ENCODE measurements around the gene FBXO17. TPM values are rescaled to one million over a fixed set of nuclear protein-coding genes. Genes with fewer than 3 reads are reported as not detected.

Gene FBXO17
- total RNA-seq, 2 experiments from 2014 or later, result not detected

DNA sequence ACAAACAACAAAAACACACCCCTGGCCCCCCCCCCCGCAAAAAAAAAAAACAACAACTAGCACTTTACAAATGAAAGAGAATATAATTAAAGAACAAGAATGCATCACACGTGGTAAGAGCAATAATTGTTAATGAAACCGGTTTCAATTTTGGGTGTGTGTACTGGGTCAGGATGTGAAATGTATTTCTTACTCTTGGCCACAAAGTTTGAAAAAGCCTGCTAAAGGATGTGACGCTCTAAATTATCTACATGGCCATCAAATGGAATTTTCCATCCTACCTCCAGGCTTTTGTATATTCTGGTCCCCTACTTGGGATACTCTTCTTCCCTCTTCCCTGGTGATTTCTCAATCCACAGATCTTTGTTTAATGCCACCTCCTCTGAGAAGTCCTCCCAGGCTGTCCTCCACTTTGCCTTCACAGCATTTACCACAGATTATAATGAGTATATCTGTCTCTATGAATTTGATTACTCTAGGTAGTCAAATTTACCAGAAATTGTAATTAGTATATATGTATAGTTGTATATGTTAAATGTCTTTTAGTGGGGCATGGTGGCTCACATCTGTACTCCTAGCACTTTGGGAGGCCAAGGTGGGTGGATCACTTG is 47.0 kb downstream of the FBXO17 start:
- Histone ChIP-seq H3K9me3 (ENCODE audit: control insufficient read depth in 1 of 2, insufficient read depth in 1 of 2, low read length in 2 of 2) (no peaks in the 10 kb centered on the region), H3K27ac (ENCODE audit: low read depth in 1 of 2, low read length in 2 of 2) (peak overlapping the region in 1 of 2 donors; percentile 34), H3K27me3 (ENCODE audit: control insufficient read depth in 1 of 2, insufficient read depth in 2 of 2, low read length in 2 of 2) (no peaks in the 10 kb centered on the region), H3K4me3 (ENCODE audit: low read length) (no peak overlapping the region), H3K36me3 (ENCODE audit: insufficient read depth, low read length) (peaks cover 25% of the 10 kb centered on the region), H3K4me1 (ENCODE audit: insufficient read depth, low read length) (peaks cover 49% of the 10 kb centered on the region)
- Mint-ChIP-seq H3K36me3 (ENCODE audit: low read depth) (peaks cover 43% of the 10 kb centered on the region), H3K27ac (peak overlapping the region; percentile 100), H3K4me1 (ENCODE audit: low read depth) (peaks cover 39% of the 10 kb centered on the region), H3K27me3 (no peaks in the 10 kb centered on the region), H3K4me3 (peak overlapping the region; percentile 38), H3K9me3 (no peaks in the 10 kb centered on the region)
- ChIA-PET POLR2A (interaction anchor here (0.6 kb wide), 1 partner anchor 79 kb away, joined by 3 read pairs; the partner anchor contains the start of gene HNRNPL), CTCF (interaction anchor here (2.9 to 3.0 kb wide), 2 partner anchors 28 to 525 kb away, joined by 23 to 46 read pairs; partner anchors contain the start of genes FAM98C, NFKBIB and SIRT2)
- ATAC-seq (ENCODE audit: poor library complexity) (no peak), DNase-seq (peak in 1 of 14 experiments; percentile 76)
- TF ChIP-seq, protein P1, sequence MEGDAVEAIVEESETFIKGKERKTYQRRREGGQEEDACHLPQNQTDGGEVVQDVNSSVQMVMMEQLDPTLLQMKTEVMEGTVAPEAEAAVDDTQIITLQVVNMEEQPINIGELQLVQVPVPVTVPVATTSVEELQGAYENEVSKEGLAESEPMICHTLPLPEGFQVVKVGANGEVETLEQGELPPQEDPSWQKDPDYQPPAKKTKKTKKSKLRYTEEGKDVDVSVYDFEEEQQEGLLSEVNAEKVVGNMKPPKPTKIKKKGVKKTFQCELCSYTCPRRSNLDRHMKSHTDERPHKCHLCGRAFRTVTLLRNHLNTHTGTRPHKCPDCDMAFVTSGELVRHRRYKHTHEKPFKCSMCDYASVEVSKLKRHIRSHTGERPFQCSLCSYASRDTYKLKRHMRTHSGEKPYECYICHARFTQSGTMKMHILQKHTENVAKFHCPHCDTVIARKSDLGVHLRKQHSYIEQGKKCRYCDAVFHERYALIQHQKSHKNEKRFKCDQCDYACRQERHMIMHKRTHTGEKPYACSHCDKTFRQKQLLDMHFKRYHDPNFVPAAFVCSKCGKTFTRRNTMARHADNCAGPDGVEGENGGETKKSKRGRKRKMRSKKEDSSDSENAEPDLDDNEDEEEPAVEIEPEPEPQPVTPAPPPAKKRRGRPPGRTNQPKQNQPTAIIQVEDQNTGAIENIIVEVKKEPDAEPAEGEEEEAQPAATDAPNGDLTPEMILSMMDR (IDR thresholded peaks at IDR 0.05), result no peak
- intact Hi-C loops (cut with DNase I, micrococcal nuclease), result no loop called here

DNA sequence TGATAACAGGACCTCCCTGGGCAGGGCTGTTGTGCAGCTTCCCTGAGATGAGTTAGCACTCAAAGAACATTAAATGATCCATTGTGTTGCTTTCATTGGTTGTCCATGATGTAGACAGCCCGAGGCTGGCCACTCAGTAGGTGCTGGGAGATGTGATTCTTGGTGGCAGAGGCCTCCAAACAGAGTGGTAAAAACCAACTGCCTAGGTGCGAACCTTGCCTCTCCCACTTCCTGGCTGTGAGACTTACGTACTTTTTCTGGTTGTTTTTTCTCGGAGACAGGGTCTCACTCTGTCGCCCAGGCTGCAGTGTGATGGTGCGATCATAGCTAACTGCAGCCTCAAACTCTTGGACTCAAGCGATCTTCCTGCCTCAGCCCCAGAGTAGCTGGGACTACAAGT is 51.2 kb downstream of the FBXO17 start:
- H3K4me1 ChIP-seq (ENCODE audit: insufficient read depth, low read length), result peaks cover 19% of the 10 kb centered on the region
- peaks cover 22% of the 10 kb centered on the region for H3K36me3 ChIP-seq (ENCODE audit: insufficient read depth, low read length)
- no peak overlapping the region for H3K4me3 ChIP-seq (ENCODE audit: low read length)
- POLR2A ChIA-PET, result interaction anchor here (0.9 kb wide), 1 partner anchor 9 kb away, joined by 3 read pairs; no protein-coding TSS in a partner anchor
- H3K27ac ChIP-seq (ENCODE audit: low read depth in 1 of 2, low read length in 2 of 2), result no peak overlapping the region
- Mint-ChIP-seq H3K27ac (no peak overlapping the region), H3K27me3 (no peaks in the 10 kb centered on the region), H3K9me3 (no peaks in the 10 kb centered on the region), H3K36me3 (ENCODE audit: low read depth) (peaks cover 33% of the 10 kb centered on the region), H3K4me3 (no peak overlapping the region), H3K4me1 (ENCODE audit: low read depth) (peaks cover 10% of the 10 kb centered on the region)
- no peak for ATAC-seq (ENCODE audit: poor library complexity)
- H3K27me3 ChIP-seq (ENCODE audit: control insufficient read depth in 1 of 2, insufficient read depth in 2 of 2, low read length in 2 of 2), result no peaks in the 10 kb centered on the region
- DNase-seq, result peak in 2 of 14 experiments; percentile 45 to 75
- no peaks in the 10 kb centered on the region for H3K9me3 ChIP-seq (ENCODE audit: control insufficient read depth in 1 of 2, insufficient read depth in 1 of 2, low read length in 2 of 2)
- TF ChIP-seq, protein P1 (IDR thresholded peaks at IDR 0.05), result no peak
- intact Hi-C loops (cut with DNase I, micrococcal nuclease), result no loop called here
- CTCF ChIA-PET, result no interaction called here

DNA sequence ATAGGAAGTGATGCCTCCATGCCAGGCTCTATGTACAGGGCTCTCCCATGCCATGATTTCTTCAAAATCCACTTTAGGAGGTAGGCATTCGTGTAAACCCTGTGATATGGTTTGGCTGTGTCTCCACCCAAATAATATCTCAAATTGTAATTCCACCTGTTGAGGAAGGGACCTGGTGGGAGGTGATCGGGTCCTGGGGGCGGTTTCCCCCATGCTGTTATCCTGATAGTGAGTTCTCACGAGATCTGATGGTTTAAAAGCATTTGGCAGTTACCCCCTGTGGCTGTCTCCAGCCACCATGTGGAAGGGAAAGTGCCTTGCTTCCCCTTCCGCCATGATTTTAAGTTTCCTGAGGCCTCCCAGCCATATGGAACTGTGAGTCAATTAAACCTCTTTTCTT is 53.1 kb downstream of the FBXO17 start:
- Mint-ChIP-seq H3K27ac (no peak overlapping the region), H3K27me3 (no peaks in the 10 kb centered on the region), H3K4me3 (no peak overlapping the region), H3K9me3 (no peaks in the 10 kb centered on the region), H3K4me1 (ENCODE audit: low read depth) (no peaks in the 10 kb centered on the region), H3K36me3 (ENCODE audit: low read depth) (peaks cover 27% of the 10 kb centered on the region)
- intact Hi-C loops (cut with DNase I, micrococcal nuclease), result no loop called here
- CTCF ChIA-PET, result no interaction called here
- no peaks in the 10 kb centered on the region for H3K9me3 ChIP-seq (ENCODE audit: control insufficient read depth in 1 of 2, insufficient read depth in 1 of 2, low read length in 2 of 2)
- POLR2A ChIA-PET, result no interaction called here
- no peak overlapping the region for H3K4me3 ChIP-seq (ENCODE audit: low read length)
- H3K27ac ChIP-seq (ENCODE audit: low read depth in 1 of 2, low read length in 2 of 2), result no peak overlapping the region
- DNase-seq, result no peak
- peaks cover 5% of the 10 kb centered on the region for H3K4me1 ChIP-seq (ENCODE audit: insufficient read depth, low read length)
- H3K27me3 ChIP-seq (ENCODE audit: control insufficient read depth in 1 of 2, insufficient read depth in 2 of 2, low read length in 2 of 2), result no peaks in the 10 kb centered on the region
- peaks cover 19% of the 10 kb centered on the region for H3K36me3 ChIP-seq (ENCODE audit: insufficient read depth, low read length)
- TF ChIP-seq, protein P1 (IDR thresholded peaks at IDR 0.05), result no peak
- no peak for ATAC-seq (ENCODE audit: poor library complexity)

Data from CD4-positive, alpha-beta T cell (primary cell).